Measurements from ENCODE around the gene TM4SF5. TPM values are rescaled to one million over a fixed set of nuclear protein-coding genes. Genes with fewer than 3 reads are reported as not detected.

Gene TM4SF5
- total and polyA plus RNA-seq, 10 of the 15 experiments (the other 5 are each of a cell fraction or from before 2014, with no cell fraction given), result 0.40 TPM; not detected in 9

DNA sequence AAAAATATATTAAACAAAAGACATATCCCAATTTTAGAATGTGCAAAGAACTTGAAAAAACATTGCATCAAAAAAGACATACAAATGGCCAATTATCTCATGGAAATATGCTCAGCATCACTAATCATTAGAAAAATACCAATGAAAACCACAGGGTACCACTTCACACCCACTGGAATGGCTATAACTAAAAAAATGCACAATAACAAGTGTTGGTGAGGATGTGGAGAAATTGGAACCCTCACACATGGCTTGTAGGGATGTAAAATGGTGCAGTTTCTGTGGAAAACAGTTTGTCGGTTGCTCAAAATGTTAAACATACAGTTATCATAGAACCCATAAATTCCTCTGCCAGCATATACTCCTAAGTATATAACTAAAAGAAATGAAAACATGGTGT is 23.5 kb downstream of the TM4SF5 start:
- Histone ChIP-seq H2AFZ (ENCODE audit: control insufficient read depth, low read depth, low read length) (peak overlapping the region; percentile 95), H3K27me3 (replicated peaks in 1 of 2; ENCODE audit: control insufficient read depth in 2 of 2, insufficient read depth in 2 of 2, low read length in 1 of 2) (no peaks in the 10 kb centered on the region), H4K20me1 (ENCODE audit: control insufficient read depth, insufficient read depth) (no peaks in the 10 kb centered on the region), H3K27ac (ENCODE audit: control insufficient read depth, insufficient read depth) (no peak overlapping the region), H3K9me3 (replicated peaks; ENCODE audit: control insufficient read depth, insufficient read depth, low read length) (no peaks in the 10 kb centered on the region), H3K4me2 (ENCODE audit: control insufficient read depth, insufficient read depth) (peak overlapping the region; percentile 54), H3K9ac (ENCODE audit: control insufficient read depth, insufficient read depth, low read length) (no peak overlapping the region), H3K4me1 (ENCODE audit: control insufficient read depth, insufficient read depth, low read length) (peaks cover 13% of the 10 kb centered on the region), H3K79me2 (ENCODE audit: control insufficient read depth, insufficient read depth, low read length) (peaks cover 11% of the 10 kb centered on the region), H3K36me3 (ENCODE audit: control insufficient read depth in 2 of 2, insufficient read depth in 2 of 2, low read length in 1 of 2) (peaks cover 2 to 13% of the 10 kb centered on the region in 2 experiments; a peak in 3 of 4 replicates), H3K4me3 (no peak overlapping the region)
- intact Hi-C loops (cut with micrococcal nuclease; ENCODE audit: unreplicated experiment), result no loop called here
- RAD21 ChIA-PET (ENCODE audit: unreplicated experiment), result no interaction called here
- no peak for DNase-seq (ENCODE audit: low read depth, low spot score)
- WGBS (ENCODE audit: insufficient coverage, insufficient replicate concordance, low lambda C conversion rate, missing lambda C conversion rate), result 100% methylated on average over 1 of the region's 1 CpG
- CTCF ChIA-PET, result no interaction called here
- in situ Hi-C loops (cut with MboI), result no loop called here
- no peak for TF ChIP-seq EP300 (IDR thresholded peaks at IDR 0.05; ENCODE audit: borderline replicate concordance in 1 of 2, control insufficient read depth in 1 of 2, low read depth in 2 of 2, low read length in 2 of 2)
- TF ChIP-seq CBFB (IDR thresholded peaks at IDR 0.05; ENCODE audit: low read depth), result no peak
- TF ChIP-seq MTA3 (IDR thresholded peaks at IDR 0.05; ENCODE audit: borderline replicate concordance, low read length), result no peak
- TF ChIP-seq, protein P1, sequence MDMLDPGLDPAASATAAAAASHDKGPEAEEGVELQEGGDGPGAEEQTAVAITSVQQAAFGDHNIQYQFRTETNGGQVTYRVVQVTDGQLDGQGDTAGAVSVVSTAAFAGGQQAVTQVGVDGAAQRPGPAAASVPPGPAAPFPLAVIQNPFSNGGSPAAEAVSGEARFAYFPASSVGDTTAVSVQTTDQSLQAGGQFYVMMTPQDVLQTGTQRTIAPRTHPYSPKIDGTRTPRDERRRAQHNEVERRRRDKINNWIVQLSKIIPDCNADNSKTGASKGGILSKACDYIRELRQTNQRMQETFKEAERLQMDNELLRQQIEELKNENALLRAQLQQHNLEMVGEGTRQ (IDR thresholded peaks at IDR 0.05; ENCODE audit: borderline replicate concordance, low read depth, low read length), result no peak
- no peak for TF ChIP-seq RAD21 (IDR thresholded peaks at IDR 0.05; ENCODE audit: insufficient read depth, low read depth, low read length)
- ATAC-seq, result no peak
- SMC1A ChIA-PET (ENCODE audit: uncharacterized antibody, unreplicated experiment), result no interaction called here
- BruUV-seq (replicated peaks), result no TSS peak
- POLR2A ChIA-PET, result no interaction called here
- FAIRE-seq, result no peak

DNA sequence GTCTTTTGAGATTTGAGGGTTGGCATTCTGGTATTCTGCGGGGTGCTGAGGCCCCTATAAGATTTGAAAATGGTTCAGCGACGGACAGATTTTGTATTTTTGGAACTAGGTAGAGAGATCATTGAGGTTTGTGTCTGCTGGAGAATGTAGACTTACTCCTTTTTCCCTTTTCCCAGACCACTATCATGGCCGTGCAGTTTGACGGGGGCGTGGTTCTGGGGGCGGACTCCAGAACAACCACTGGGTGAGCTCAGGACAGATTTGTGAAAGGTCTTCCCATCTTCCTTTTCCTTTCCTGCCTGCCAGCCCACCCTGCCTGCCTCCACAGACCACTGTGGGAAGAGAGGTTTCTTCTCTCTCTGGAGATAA is 24.9 kb downstream of the TM4SF5 start:
- RAD21 ChIA-PET (ENCODE audit: unreplicated experiment), result interaction anchor here (1.3 kb wide), 1 partner anchor 86 kb away, joined by 5 read pairs; the partner anchor contains the start of gene ARRB2
- H3K9me3 ChIP-seq (replicated peaks; ENCODE audit: control insufficient read depth, insufficient read depth, low read length), result no peaks in the 10 kb centered on the region
- no peaks in the 10 kb centered on the region for H4K20me1 ChIP-seq (ENCODE audit: control insufficient read depth, insufficient read depth)
- H3K9ac ChIP-seq (ENCODE audit: control insufficient read depth, insufficient read depth, low read length), result peak overlapping the region; percentile 88
- peaks cover 11% of the 10 kb centered on the region for H3K79me2 ChIP-seq (ENCODE audit: control insufficient read depth, insufficient read depth, low read length)
- intact Hi-C loops (cut with micrococcal nuclease; ENCODE audit: unreplicated experiment) (no loop called here), in situ Hi-C loops (cut with MboI) (no loop called here)
- no peaks in the 10 kb centered on the region for H3K27me3 ChIP-seq (replicated peaks in 1 of 2; ENCODE audit: control insufficient read depth in 2 of 2, insufficient read depth in 2 of 2, low read length in 1 of 2)
- H3K36me3 ChIP-seq (ENCODE audit: control insufficient read depth in 2 of 2, insufficient read depth in 2 of 2, low read length in 1 of 2), result peaks cover 2 to 13% of the 10 kb centered on the region in 2 experiments; a peak in 3 of 4 replicates
- ATAC-seq, result peak; percentile 77
- SMC1A ChIA-PET (ENCODE audit: uncharacterized antibody, unreplicated experiment), result interaction anchor here (0.6 to 1.2 kb wide), 2 partner anchors 10 kb away, joined by 3 read pairs; no protein-coding TSS in a partner anchor
- WGBS (ENCODE audit: insufficient coverage, insufficient replicate concordance, low lambda C conversion rate, missing lambda C conversion rate), result 2% methylated on average over 7 of the region's 7 CpGs
- H3K4me2 ChIP-seq (ENCODE audit: control insufficient read depth, insufficient read depth), result peak overlapping the region; percentile 66
- H2AFZ ChIP-seq (ENCODE audit: control insufficient read depth, low read depth, low read length), result peak overlapping the region; percentile 95
- POLR2A ChIA-PET, result interaction anchor here (0.5 to 1.2 kb wide), 6 partner anchors 10 to 66 kb away, joined by 3 to 5 read pairs (median 4); partner anchors contain the start of gene MED11
- no peak for FAIRE-seq
- H3K27ac ChIP-seq (ENCODE audit: control insufficient read depth, insufficient read depth), result peak overlapping the region; percentile 71
- TF ChIP-seq YY1 (IDR thresholded peaks at IDR 0.05; ENCODE audit: low read depth, low read length), result peak; percentile 80; the same call in 1 of the 2 replicates
- no peak for TF ChIP-seq MYC (IDR thresholded peaks at IDR 0.05; ENCODE audit: insufficient read depth, insufficient read length, insufficient replicate concordance, low read length, severe bottlenecking)
- no peak for TF ChIP-seq CHD4 (IDR thresholded peaks at IDR 0.05)
- TF ChIP-seq, protein P2, sequence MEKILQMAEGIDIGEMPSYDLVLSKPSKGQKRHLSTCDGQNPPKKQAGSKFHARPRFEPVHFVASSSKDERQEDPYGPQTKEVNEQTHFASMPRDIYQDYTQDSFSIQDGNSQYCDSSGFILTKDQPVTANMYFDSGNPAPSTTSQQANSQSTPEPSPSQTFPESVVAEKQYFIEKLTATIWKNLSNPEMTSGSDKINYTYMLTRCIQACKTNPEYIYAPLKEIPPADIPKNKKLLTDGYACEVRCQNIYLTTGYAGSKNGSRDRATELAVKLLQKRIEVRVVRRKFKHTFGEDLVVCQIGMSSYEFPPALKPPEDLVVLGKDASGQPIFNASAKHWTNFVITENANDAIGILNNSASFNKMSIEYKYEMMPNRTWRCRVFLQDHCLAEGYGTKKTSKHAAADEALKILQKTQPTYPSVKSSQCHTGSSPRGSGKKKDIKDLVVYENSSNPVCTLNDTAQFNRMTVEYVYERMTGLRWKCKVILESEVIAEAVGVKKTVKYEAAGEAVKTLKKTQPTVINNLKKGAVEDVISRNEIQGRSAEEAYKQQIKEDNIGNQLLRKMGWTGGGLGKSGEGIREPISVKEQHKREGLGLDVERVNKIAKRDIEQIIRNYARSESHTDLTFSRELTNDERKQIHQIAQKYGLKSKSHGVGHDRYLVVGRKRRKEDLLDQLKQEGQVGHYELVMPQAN (conservative IDR thresholded peaks at IDR 0.05), result peak; percentile 17; the same call in 1 of the 2 replicates
- 0 out of 4 replicates have a peak, but pooled peaks of 1 of the 2 experiments have one; percentile 13 for TF ChIP-seq IKZF2 (IDR thresholded peaks at IDR 0.05)
- TF ChIP-seq EGR1 (IDR thresholded peaks at IDR 0.05; ENCODE audit: borderline replicate concordance in 1 of 2, low read depth in 2 of 2, low read length in 2 of 2), result peak in 1 of 2 experiments; percentile 62; a peak in 1 of 3 replicates
- H3K4me1 ChIP-seq (ENCODE audit: control insufficient read depth, insufficient read depth, low read length), result peaks cover 21% of the 10 kb centered on the region
- no peak for DNase-seq (ENCODE audit: low read depth, low spot score)
- peak overlapping the region; percentile 79 for H3K4me3 ChIP-seq
- CTCF ChIA-PET, result interaction anchor here (0.9 to 1.1 kb wide), 2 partner anchors 11 to 85 kb away, joined by 3 to 5 read pairs; partner anchors contain the start of gene PLD2
- TSS peak; percentile 89 for BruUV-seq (replicated peaks)

Measured in GM12878 (cell line).